HepG2 (cell line): ENCODE measurements around the gene ME3. TPM values are rescaled to one million over a fixed set of nuclear protein-coding genes. Genes with fewer than 3 reads are reported as not detected.

Source experiments
- ATAC-seq: fragments of 200-7000 bp; cut with Tn5 transposase; 3 replicates; pipeline ENCODE4 v1.9.1; 2020; ENCODE audit warnings: mild to moderate bottlenecking, moderate library complexity
- BruUV-seq: library from RNA; stranded (reverse); fragments of 400-500 nt; replicated peaks from 2 replicates; lab custom pipeline; 2021; lab: Mats Ljungman, UMichigan
- CTCF ChIA-PET: fragments of 300-600 bp; formaldehyde crosslinking; extraction: SDS; loops from one replicate; lab custom pipeline; 2021; ENCODE audit warnings: low total read pairs, inconsistent platforms, low intra/inter-chr PET ratio; lab: Yijun Ruan, JAX
- POLR2A ChIA-PET: fragments of 350-600 bp; sonication (Branson Sonifier 250); formaldehyde crosslinking; loops from one replicate; lab custom pipeline; 2020; ENCODE audit warnings: antibody characterized with exemption, inconsistent platforms; lab: Yijun Ruan, JAX
- DNase-seq: peaks from one replicate; pipeline ENCODE4 v3.0.0-alpha.2; 2015; ENCODE audit warnings: low spot score
- FAIRE-seq: peaks from 3 replicates; lab custom pipeline; 2011; peaks lifted over from hg19 to GRCh38; lab: Jason Lieb, UNC
- H2AFZ ChIP-seq: one replicate; pipeline ENCODE4 v1.6.1; 2011; ENCODE audit warnings: low read length, inconsistent platforms
- H3K27ac ChIP-seq: fragments of 300-600 bp; 3 replicates; pipeline ENCODE4 v1.8.0; 2011; ENCODE audit warnings: mixed run types, mild to moderate bottlenecking, mixed read lengths, low read length, inconsistent platforms; ENCODE audit not compliant: insufficient read depth; ENCODE audit errors: extremely low read length
- H3K27me3 ChIP-seq, 2 experiments: fragments of 200-600 bp in 1 of 2; 2 replicates in 1 of 2; 3 replicates in 1 of 2; pipeline versions ENCODE4 v1.6.0 to v1.8.0; 2011; ENCODE audit warnings: low read length in 2 of 2, mild to moderate bottlenecking in 2 of 2, moderate library complexity in 2 of 2, inconsistent platforms in 1 of 2; ENCODE audit not compliant: insufficient read depth in 2 of 2, control insufficient read depth in 1 of 2
- H3K36me3 ChIP-seq, 2 experiments: fragments of 200-600 bp in 1 of 2; replicated peaks in 1 of 2; 2 replicates in 1 of 2; 3 replicates in 1 of 2; pipeline versions ENCODE4 v1.5.1 to v1.8.0; 2011; ENCODE audit warnings: low read length in 2 of 2, inconsistent platforms in 1 of 2; ENCODE audit not compliant: insufficient read depth in 2 of 2, control insufficient read depth in 1 of 2
- H3K4me1 ChIP-seq: 2 replicates; pipeline ENCODE4 v1.5.1; 2012; ENCODE audit warnings: low read length, inconsistent platforms; ENCODE audit not compliant: insufficient read depth
- H3K4me2 ChIP-seq: 2 replicates; pipeline ENCODE4 v1.6.0; 2011; ENCODE audit warnings: low read depth, low read length, inconsistent platforms
- H3K4me3 ChIP-seq, 3 experiments: fragments of 200-600 bp in 1 of 3; sonication (generic), shearing (Covaris generic) in 1 of 3; replicated peaks in 1 of 3; 2 replicates each; pipeline ENCODE4 v1.5.1; 2011 to 2016; ENCODE audit warnings: low read length in 3 of 3, inconsistent platforms in 2 of 3, low read depth in 2 of 3, mild to moderate bottlenecking in 2 of 3, control low read depth in 1 of 3, mixed read lengths in 1 of 3; ENCODE audit not compliant: insufficient read depth in 1 of 3
- H3K79me2 ChIP-seq: one replicate; pipeline ENCODE4 v1.6.1; 2011; ENCODE audit warnings: low read length, inconsistent platforms; ENCODE audit not compliant: insufficient read depth
- H3K9ac ChIP-seq: 2 replicates; pipeline ENCODE4 v1.6.0; 2011; ENCODE audit warnings: mild to moderate bottlenecking, low read depth, low read length, inconsistent platforms; ENCODE audit not compliant: insufficient read depth
- H3K9me3 ChIP-seq: 2 replicates; pipeline ENCODE4 v1.5.1; 2012; ENCODE audit warnings: mild to moderate bottlenecking, low read length
- H4K20me1 ChIP-seq: 2 replicates; pipeline ENCODE4 v1.6.0; 2011; ENCODE audit warnings: inconsistent platforms, mild to moderate bottlenecking, low read length, moderate library complexity; ENCODE audit not compliant: insufficient read depth
- CCDC6 ChIP-seq: sonication (generic); formaldehyde crosslinking; IDR thresholded peaks from 2 replicates; pipeline ENCODE4 v1.8.1; 2022; ENCODE audit warnings: mild to moderate bottlenecking, missing genetic modification reagents, moderate library complexity
- GZF1 ChIP-seq: sonication (generic); formaldehyde crosslinking; IDR thresholded peaks from 2 replicates; pipeline ENCODE4 v1.5.1; 2020; ENCODE audit warnings: mild to moderate bottlenecking, missing genetic modification reagents
- HES4 ChIP-seq: sonication (generic); formaldehyde crosslinking; IDR thresholded peaks from 2 replicates; pipeline ENCODE4 v1.9.0; 2021; ENCODE audit warnings: mild to moderate bottlenecking, missing genetic modification reagents, borderline replicate concordance
- PHF21A ChIP-seq: sonication (generic); formaldehyde crosslinking; IDR thresholded peaks from 2 replicates; pipeline ENCODE4 v1.5.0; 2020; ENCODE audit warnings: mild to moderate bottlenecking, missing genetic modification reagents
- PRMT3 ChIP-seq: sonication (generic); formaldehyde crosslinking; IDR thresholded peaks from 2 replicates; pipeline ENCODE4 v1.8.1; 2022; ENCODE audit warnings: low read depth, mild to moderate bottlenecking, moderate library complexity, missing genetic modification reagents, borderline replicate concordance
- SP1 ChIP-seq, 2 experiments: fragments of 450-650 bp in 1 of 2; sonication (generic) in 1 of 2; formaldehyde crosslinking in 1 of 2; IDR thresholded peaks; 2 replicates each; pipeline versions ENCODE4 v1.4.0 to v1.6.1; 2016 to 2020; ENCODE audit warnings: missing genetic modification reagents in 1 of 2
- TBX2 ChIP-seq: sonication (generic); formaldehyde crosslinking; IDR thresholded peaks from 2 replicates; pipeline ENCODE4 v1.5.0; 2020; ENCODE audit warnings: missing genetic modification reagents, mild to moderate bottlenecking, borderline replicate concordance
- YY1 ChIP-seq: IDR thresholded peaks from 2 replicates; pipeline ENCODE4 v1.6.1; 2011; ENCODE audit warnings: low read length, low read depth, moderate library complexity, mild to moderate bottlenecking; ENCODE audit not compliant: insufficient read depth, insufficient replicate concordance
- ZMAT3 ChIP-seq: sonication (generic); formaldehyde crosslinking; conservative IDR thresholded peaks from 2 replicates; pipeline ENCODE4 v1.7.0; 2021; ENCODE audit warnings: missing genetic modification reagents
- ZNF326 ChIP-seq: sonication (generic); formaldehyde crosslinking; IDR thresholded peaks from 2 replicates; pipeline ENCODE4 v1.4.0; 2020; ENCODE audit warnings: missing genetic modification reagents, borderline replicate concordance
- ZNF367 ChIP-seq: sonication (generic); formaldehyde crosslinking; IDR thresholded peaks from 2 replicates; pipeline ENCODE4 v1.4.0; 2020; ENCODE audit warnings: missing genetic modification reagents, borderline replicate concordance
- ZNF468 ChIP-seq: sonication (generic); formaldehyde crosslinking; IDR thresholded peaks from 2 replicates; pipeline ENCODE4 v1.8.0; 2022; ENCODE audit warnings: mild to moderate bottlenecking, moderate library complexity, missing genetic modification reagents
- ZNF652 ChIP-seq: IDR thresholded peaks from 2 replicates; pipeline ENCODE4 v1.6.1; 2016; ENCODE audit warnings: low read depth, borderline replicate concordance
- ZNF737 ChIP-seq: sonication (generic); formaldehyde crosslinking; IDR thresholded peaks from 2 replicates; pipeline ENCODE4 v1.5.0; 2020; ENCODE audit warnings: missing genetic modification reagents, mild to moderate bottlenecking, borderline replicate concordance
- WGBS: methylation state at CpG from one replicate; pipeline ENCODE4 v1.1.6; 2017; ENCODE audit warnings: low lambda C conversion rate; 5-methylcytosine and 5-hydroxymethylcytosine counted together
- in situ Hi-C: cut with HindIII; loops from 2 replicates; pipeline ENCODE4 v1.10.0; 2017; ENCODE audit warnings: low pct_unique_long_range_greater_than_20kb; ENCODE audit not compliant: extremely low pct_ligation_motif_present
- intact Hi-C: fragments of 100-400 bp; cut with micrococcal nuclease; formaldehyde crosslinking; loops from one replicate; pipeline ENCODE4 v1.10.0; 2022; ENCODE audit not compliant: unreplicated experiment
- polyA plus RNA-seq, 8 experiments: library from polyadenylated mRNA; depleted of rRNA in 3 of 8; stranded (reverse) in 7 of 8; unstranded in 1 of 8; fragments of >200 nt; fragmentation: Illumina TruSeq in 4 of 8; extraction: Trizol in 4 of 8; gene quantifications; 2 replicates each; pipeline versions ENCODE4 v1.2.1 to v1.2.3, GENCODE V29; 2011 to 2016; ENCODE audit warnings: low read depth in 4 of 8, missing spikeins in 1 of 8, mixed read lengths in 1 of 8; ENCODE audit not compliant: insufficient read depth in 1 of 8
- total RNA-seq, 5 experiments: library from RNA; depleted of rRNA; stranded (reverse); fragments of >200 nt; fragmentation: Illumina TruSeq; extraction: Trizol; gene quantifications; 2 replicates each; pipeline ENCODE4 v1.2.3, GENCODE V29; 2016; ENCODE audit warnings: low read depth in 1 of 5
- TF ChIP-seq, protein P1 (sequence below): sonication (generic); formaldehyde crosslinking; IDR thresholded peaks from 2 replicates; pipeline ENCODE4 v1.5.0; 2020; ENCODE audit warnings: missing genetic modification reagents
- TF ChIP-seq, protein P2 (sequence below): sonication (generic); formaldehyde crosslinking; IDR thresholded peaks from 2 replicates; pipeline ENCODE4 v1.5.1; 2020; ENCODE audit warnings: missing genetic modification reagents, mild to moderate bottlenecking, borderline replicate concordance
- TF ChIP-seq, protein P3 (sequence below): sonication (generic); formaldehyde crosslinking; conservative IDR thresholded peaks from 2 replicates; pipeline ENCODE4 v1.4.0; 2020; ENCODE audit warnings: missing genetic modification reagents
- TF ChIP-seq, protein P4 (sequence below): sonication (generic); formaldehyde crosslinking; IDR thresholded peaks from 2 replicates; pipeline ENCODE4 v1.5.0; 2020; ENCODE audit warnings: mild to moderate bottlenecking, low read depth, missing genetic modification reagents, borderline replicate concordance

Gene ME3
- total and polyA plus RNA-seq, 2 of the 13 experiments (the other 11 are each of a cell fraction or from before 2014, with no cell fraction given): not detected

DNA sequence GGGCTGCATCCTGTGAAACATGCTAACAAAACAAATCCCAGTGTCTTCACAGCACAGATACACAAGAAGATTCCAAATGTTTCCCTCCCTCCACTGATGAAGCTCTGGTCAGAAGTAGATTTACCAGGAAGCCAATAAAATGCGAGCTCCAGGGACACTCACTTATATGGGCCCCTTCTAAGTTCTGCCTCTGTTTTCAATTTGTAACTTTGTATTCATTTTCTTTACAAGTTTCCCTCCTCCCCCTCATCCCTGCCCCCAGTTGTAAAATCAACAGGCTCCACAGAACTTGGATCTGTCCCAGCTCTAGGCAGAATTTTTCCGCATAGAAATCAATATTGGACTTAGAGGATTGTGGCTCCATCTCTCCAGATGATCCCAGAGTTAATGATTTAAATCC, 48.1 kb upstream of the ME3 start:
- CTCF ChIA-PET: no interaction called here
- H3K9ac ChIP-seq: no peak overlapping the region
- intact Hi-C loops (no loop called here), in situ Hi-C loops (no loop called here)
- no peak for DNase-seq
- ATAC-seq: no peak
- H3K4me2 ChIP-seq: no peak overlapping the region
- BruUV-seq: no TSS peak
- 8% methylated on average over 2 of the region's 2 CpGs for whole genome bisulfite sequencing
- H3K4me3 ChIP-seq: no peak overlapping the region
- POLR2A ChIA-PET: no interaction called here
- no peak for TF ChIP-seq ZNF367 (CRISPR knock-in tag)
- TF ChIP-seq, protein P1, sequence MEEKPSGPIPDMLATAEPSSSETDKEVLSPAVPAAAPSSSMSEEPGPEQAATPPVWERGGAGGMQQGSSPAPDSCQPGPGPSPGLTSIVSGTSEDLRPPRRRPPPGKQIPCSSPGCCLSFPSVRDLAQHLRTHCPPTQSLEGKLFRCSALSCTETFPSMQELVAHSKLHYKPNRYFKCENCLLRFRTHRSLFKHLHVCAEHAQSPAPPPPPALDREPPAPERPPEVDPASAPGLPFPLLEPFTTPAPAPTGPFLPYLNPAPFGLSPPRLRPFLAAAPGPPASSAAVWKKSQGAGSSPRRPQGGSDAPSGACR: no peak
- TF ChIP-seq PHF21A: no peak
- no peak for TF ChIP-seq HES4 (CRISPR knock-in tag)
- no peak for TF ChIP-seq TBX2 (CRISPR knock-in tag)
- no peak for TF ChIP-seq ZNF737 (CRISPR knock-in tag)
- TF ChIP-seq YY1: no peak
- TF ChIP-seq ZNF652 (CRISPR knock-in tag): no peak
- TF ChIP-seq, protein P2, sequence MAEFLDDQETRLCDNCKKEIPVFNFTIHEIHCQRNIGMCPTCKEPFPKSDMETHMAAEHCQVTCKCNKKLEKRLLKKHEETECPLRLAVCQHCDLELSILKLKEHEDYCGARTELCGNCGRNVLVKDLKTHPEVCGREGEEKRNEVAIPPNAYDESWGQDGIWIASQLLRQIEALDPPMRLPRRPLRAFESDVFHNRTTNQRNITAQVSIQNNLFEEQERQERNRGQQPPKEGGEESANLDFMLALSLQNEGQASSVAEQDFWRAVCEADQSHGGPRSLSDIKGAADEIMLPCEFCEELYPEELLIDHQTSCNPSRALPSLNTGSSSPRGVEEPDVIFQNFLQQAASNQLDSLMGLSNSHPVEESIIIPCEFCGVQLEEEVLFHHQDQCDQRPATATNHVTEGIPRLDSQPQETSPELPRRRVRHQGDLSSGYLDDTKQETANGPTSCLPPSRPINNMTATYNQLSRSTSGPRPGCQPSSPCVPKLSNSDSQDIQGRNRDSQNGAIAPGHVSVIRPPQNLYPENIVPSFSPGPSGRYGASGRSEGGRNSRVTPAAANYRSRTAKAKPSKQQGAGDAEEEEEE: no peak
- no peak for TF ChIP-seq ZNF326 (CRISPR knock-in tag)
- TF ChIP-seq GZF1: no peak
- no peak for TF ChIP-seq ZNF468 (CRISPR knock-in tag)
- TF ChIP-seq PRMT3: no peak
- TF ChIP-seq SP1 (IDR thresholded peaks at IDR 0.05): no peak
- TF ChIP-seq SP1 (CRISPR knock-in tag; IDR thresholded peaks at IDR 0.05): no peak
- no peak for TF ChIP-seq CCDC6 (CRISPR knock-in tag)
- TF ChIP-seq, protein P3, sequence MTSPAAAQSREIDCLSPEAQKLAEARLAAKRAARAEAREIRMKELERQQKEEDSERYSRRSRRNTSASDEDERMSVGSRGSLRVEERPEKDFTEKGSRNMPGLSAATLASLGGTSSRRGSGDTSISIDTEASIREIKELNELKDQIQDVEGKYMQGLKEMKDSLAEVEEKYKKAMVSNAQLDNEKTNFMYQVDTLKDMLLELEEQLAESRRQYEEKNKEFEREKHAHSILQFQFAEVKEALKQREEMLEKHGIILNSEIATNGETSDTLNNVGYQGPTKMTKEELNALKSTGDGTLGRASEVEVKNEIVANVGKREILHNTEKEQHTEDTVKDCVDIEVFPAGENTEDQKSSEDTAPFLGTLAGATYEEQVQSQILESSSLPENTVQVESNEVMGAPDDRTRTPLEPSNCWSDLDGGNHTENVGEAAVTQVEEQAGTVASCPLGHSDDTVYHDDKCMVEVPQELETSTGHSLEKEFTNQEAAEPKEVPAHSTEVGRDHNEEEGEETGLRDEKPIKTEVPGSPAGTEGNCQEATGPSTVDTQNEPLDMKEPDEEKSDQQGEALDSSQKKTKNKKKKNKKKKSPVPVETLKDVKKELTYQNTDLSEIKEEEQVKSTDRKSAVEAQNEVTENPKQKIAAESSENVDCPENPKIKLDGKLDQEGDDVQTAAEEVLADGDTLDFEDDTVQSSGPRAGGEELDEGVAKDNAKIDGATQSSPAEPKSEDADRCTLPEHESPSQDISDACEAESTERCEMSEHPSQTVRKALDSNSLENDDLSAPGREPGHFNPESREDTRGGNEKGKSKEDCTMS (CRISPR knock-in tag): no peak
- TF ChIP-seq ZMAT3 (CRISPR knock-in tag): no peak
- TF ChIP-seq, protein P4, sequence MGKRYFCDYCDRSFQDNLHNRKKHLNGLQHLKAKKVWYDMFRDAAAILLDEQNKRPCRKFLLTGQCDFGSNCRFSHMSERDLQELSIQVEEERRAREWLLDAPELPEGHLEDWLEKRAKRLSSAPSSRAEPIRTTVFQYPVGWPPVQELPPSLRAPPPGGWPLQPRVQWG: no peak
- no peaks in the 10 kb centered on the region for H3K9me3 ChIP-seq
- H3K79me2 ChIP-seq: no peaks in the 10 kb centered on the region
- FAIRE-seq: no peak
- peaks cover 3 to 20% of the 10 kb centered on the region in 2 experiments; a peak in 3 of 5 replicates for H3K27me3 ChIP-seq
- H3K4me1 ChIP-seq: no peaks in the 10 kb centered on the region
- H3K27ac ChIP-seq: no peak overlapping the region
- no peak overlapping the region for H2AFZ ChIP-seq
- H3K36me3 ChIP-seq: no peaks in the 10 kb centered on the region
- no peaks in the 10 kb centered on the region for H4K20me1 ChIP-seq
